ENCODE data around the gene STAT1. TPM values are rescaled to one million over a fixed set of nuclear protein-coding genes. Genes with fewer than 3 reads are reported as not detected.
"Not testable (repeated sequence)": the region's sequence is repeated elsewhere in the genome, so short reads cannot be mapped to it uniquely, and the experiment has no call there.

Gene STAT1
- total and polyA plus RNA-seq, 10 of the 15 experiments (the other 5 are each of a cell fraction or from before 2014, with no cell fraction given): 81.8 to 398 (median 307) TPM

DNA sequence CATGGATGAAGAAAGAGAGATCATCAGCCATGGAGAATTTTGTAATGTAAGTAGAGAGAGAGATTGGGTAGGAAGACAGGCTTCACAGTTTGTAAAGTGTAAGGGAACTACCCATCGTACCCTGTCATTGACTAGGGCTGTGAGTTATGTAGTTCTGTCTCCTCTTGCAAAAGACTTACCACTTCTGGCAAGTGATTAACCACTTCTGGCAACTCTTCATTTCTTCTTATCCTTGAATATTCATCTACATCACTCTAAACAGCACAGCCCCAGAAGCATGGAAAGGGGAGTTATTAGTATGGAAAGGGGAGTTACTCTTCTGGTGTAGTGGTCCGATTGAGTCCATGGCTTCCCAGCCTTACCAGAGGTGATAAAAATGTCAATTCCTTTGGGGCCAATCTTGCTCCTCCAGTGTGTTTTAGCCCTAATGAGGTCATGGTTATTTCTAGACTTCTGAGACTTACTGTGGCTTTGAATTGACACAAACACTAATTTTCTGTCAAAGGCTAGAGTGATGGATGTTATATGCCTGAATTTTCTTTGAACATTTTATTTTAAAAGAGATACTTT, 52.0 kb downstream of the STAT1 start (continued):
- TF ChIP-seq, protein P1, sequence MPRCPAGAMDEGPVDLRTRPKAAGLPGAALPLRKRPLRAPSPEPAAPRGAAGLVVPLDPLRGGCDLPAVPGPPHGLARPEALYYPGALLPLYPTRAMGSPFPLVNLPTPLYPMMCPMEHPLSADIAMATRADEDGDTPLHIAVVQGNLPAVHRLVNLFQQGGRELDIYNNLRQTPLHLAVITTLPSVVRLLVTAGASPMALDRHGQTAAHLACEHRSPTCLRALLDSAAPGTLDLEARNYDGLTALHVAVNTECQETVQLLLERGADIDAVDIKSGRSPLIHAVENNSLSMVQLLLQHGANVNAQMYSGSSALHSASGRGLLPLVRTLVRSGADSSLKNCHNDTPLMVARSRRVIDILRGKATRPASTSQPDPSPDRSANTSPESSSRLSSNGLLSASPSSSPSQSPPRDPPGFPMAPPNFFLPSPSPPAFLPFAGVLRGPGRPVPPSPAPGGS (IDR thresholded peaks at IDR 0.05; ENCODE audit: borderline replicate concordance, insufficient read depth, low read depth, low read length, poor library complexity, severe bottlenecking): peak; percentile 75
- TF ChIP-seq POLR2A (IDR thresholded peaks at IDR 0.05; ENCODE audit: low read depth, low read length) (peak; percentile 68), ATF7 (IDR thresholded peaks at IDR 0.05; ENCODE audit: low read depth) (peak; percentile 84), HDGF (IDR thresholded peaks at IDR 0.05) (no peak), POU2F2 (IDR thresholded peaks at IDR 0.05; ENCODE audit: borderline replicate concordance, low read depth, low read length) (0 out of 3 replicates have a peak, but pooled peaks have one; percentile 44), LARP7 (IDR thresholded peaks at IDR 0.05) (no peak)

DNA sequence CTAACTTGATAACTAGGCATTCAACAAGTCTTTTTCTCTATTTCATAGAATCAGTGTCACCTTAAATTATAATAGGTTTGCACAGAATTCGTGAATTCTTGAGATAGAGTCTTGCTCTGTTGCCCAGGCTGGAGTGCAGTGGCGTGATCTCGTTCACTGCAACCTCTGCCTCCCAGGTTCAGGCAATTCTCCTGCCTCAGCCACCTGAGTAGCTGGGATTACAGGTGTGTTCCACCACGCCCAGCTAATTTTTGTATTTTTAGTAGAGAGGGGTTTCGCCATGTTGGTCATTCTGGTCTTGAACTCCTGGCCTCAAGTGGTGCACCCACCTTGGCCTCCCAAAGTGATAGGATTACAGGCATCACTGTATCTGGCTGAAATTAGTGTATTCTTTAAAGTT, 52.9 kb downstream of the STAT1 start:
- H3K79me2 ChIP-seq (ENCODE audit: control insufficient read depth, insufficient read depth, low read length); H3K4me2 ChIP-seq (ENCODE audit: control insufficient read depth, insufficient read depth); DNase-seq (ENCODE audit: low read depth, low spot score); H3K27me3 ChIP-seq (replicated peaks in 1 of 2; ENCODE audit: control insufficient read depth in 2 of 2, insufficient read depth in 2 of 2, low read length in 1 of 2); H3K4me1 ChIP-seq (ENCODE audit: control insufficient read depth, insufficient read depth, low read length); ATAC-seq; H4K20me1 ChIP-seq (ENCODE audit: control insufficient read depth, insufficient read depth); BruUV-seq (replicated peaks); in situ Hi-C loops (cut with MboI); FAIRE-seq; H2AFZ ChIP-seq (ENCODE audit: control insufficient read depth, low read depth, low read length); H3K9ac ChIP-seq (ENCODE audit: control insufficient read depth, insufficient read depth, low read length); RAD21 ChIA-PET (ENCODE audit: unreplicated experiment); H3K27ac ChIP-seq (ENCODE audit: control insufficient read depth, insufficient read depth); H3K4me3 ChIP-seq; H3K9me3 ChIP-seq (replicated peaks; ENCODE audit: control insufficient read depth, insufficient read depth, low read length): not testable (repeated sequence)
- POLR2A ChIA-PET: interaction anchor here (1.1 kb wide), 1 partner anchor 62 kb away, joined by 3 read pairs; no protein-coding TSS in a partner anchor
- SMC1A ChIA-PET (ENCODE audit: uncharacterized antibody, unreplicated experiment): interaction anchor here (1.2 kb wide), 1 partner anchor 69 kb away, joined by 3 read pairs; no protein-coding TSS in a partner anchor
- TF ChIP-seq CREB1 (IDR thresholded peaks at IDR 0.05; ENCODE audit: low read depth) (0 out of 2 replicates have a peak, but pooled peaks have one; percentile 11), ZBED1 (IDR thresholded peaks at IDR 0.05; ENCODE audit: borderline replicate concordance) (peak; percentile 20; the same call in 1 of the 2 replicates)
- TF ChIP-seq, protein P1 (IDR thresholded peaks at IDR 0.05; ENCODE audit: borderline replicate concordance, insufficient read depth, low read depth, low read length, poor library complexity, severe bottlenecking): peak; percentile 21
- 100% methylated on average over 5 of the region's 5 CpGs for WGBS (ENCODE audit: insufficient coverage, insufficient replicate concordance, low lambda C conversion rate, missing lambda C conversion rate)
- intact Hi-C loops (cut with micrococcal nuclease; ENCODE audit: unreplicated experiment): loop anchor here (5.0 kb wide), 1 partner anchor 109 kb away; no protein-coding TSS in a partner anchor
- CTCF ChIA-PET: interaction anchor here (0.8 to 1.4 kb wide), 2 partner anchors 41 to 180 kb away, joined by 3 read pairs; no protein-coding TSS in a partner anchor
- peaks cover 9 to 26% of the 10 kb centered on the region in 2 experiments for H3K36me3 ChIP-seq (ENCODE audit: control insufficient read depth in 2 of 2, insufficient read depth in 2 of 2, low read length in 1 of 2)

Measured in GM12878 (cell line).